Measurements from ENCODE around the gene BCL7A.
"Not testable (repeated sequence)": the region's sequence is repeated elsewhere in the genome, so short reads cannot be mapped to it uniquely, and the experiment has no call there.

The BCL7A gene

DNA sequence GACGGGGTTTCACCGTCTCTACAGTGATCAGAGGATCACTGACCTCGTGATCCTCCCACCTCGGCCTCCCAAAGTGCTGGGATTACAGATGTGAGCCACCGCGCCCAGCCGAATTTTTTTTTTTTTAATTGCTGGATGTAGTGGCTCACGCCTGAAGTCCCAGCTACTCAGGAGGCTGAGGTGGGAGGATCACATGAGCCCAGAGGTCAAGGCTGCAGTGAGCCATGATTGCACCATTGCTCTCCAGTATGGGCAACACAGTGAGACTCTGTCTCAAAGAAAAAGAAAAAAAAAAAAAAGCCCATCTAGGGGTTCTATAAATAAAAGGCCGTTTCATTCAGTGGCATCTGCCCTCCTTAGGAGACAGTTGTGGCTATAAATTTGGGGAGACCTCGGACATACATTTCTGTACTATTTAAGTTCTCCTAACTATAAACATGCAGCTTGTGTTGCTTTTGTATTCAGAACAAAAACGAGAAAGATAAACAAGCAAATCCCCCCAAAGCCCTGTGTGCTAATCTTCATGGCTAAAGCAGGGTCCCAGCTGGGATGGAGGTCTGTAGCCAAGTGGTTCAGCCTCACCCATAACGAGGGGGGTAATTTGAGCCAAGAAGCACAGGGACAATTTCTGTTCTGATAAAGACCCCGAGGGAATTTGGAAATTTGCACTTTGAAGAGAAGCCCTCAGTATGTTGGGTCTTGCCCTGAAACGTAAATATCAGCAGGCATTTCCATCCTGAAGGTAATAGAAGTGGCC lies 35.0 kb upstream of the BCL7A start:
- Histone ChIP-seq H3K9me3 (ENCODE audit: control insufficient read depth, low read length) (no peaks in the 10 kb centered on the region), H3K27ac (no peak overlapping the region), H3K27me3 (ENCODE audit: control insufficient read depth, insufficient read depth, low read length) (no peaks in the 10 kb centered on the region), H3K9ac (no peak overlapping the region), H3K36me3 (ENCODE audit: control insufficient read depth, insufficient read depth, low read length) (no peaks in the 10 kb centered on the region), H3K4me1 (no peaks in the 10 kb centered on the region), H3K4me3 (ENCODE audit: low read depth, low read length) (no peak overlapping the region), H3K4me2 (ENCODE audit: low read length) (no peak overlapping the region), H3K79me2 (no peaks in the 10 kb centered on the region), H2AFZ (no peak overlapping the region)
- TF ChIP-seq, protein P1, sequence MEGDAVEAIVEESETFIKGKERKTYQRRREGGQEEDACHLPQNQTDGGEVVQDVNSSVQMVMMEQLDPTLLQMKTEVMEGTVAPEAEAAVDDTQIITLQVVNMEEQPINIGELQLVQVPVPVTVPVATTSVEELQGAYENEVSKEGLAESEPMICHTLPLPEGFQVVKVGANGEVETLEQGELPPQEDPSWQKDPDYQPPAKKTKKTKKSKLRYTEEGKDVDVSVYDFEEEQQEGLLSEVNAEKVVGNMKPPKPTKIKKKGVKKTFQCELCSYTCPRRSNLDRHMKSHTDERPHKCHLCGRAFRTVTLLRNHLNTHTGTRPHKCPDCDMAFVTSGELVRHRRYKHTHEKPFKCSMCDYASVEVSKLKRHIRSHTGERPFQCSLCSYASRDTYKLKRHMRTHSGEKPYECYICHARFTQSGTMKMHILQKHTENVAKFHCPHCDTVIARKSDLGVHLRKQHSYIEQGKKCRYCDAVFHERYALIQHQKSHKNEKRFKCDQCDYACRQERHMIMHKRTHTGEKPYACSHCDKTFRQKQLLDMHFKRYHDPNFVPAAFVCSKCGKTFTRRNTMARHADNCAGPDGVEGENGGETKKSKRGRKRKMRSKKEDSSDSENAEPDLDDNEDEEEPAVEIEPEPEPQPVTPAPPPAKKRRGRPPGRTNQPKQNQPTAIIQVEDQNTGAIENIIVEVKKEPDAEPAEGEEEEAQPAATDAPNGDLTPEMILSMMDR (IDR thresholded peaks at IDR 0.05): no peak

DNA sequence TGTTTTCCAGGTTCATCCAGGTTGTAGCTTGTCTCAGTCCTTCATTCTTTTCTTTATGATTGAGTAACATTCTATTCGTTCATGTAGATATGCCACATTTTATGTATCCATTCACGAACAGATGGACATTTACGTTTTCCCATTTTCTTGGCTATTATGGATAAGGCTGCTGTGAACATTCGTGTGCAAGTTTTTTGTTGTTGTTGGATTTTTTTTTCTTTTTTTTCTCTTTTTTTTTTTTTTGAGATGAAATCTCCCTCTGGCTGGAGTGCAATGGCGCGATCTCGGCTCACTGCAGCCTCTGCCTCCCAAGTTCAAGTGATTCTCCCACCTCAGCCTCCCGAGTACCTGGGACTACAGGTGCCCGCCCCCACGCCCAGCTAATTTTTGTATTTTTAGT lies 33.2 kb upstream of the BCL7A start:
- H2AFZ ChIP-seq; H3K79me2 ChIP-seq; H3K4me1 ChIP-seq; H3K9ac ChIP-seq; H3K36me3 ChIP-seq (ENCODE audit: control insufficient read depth, insufficient read depth, low read length); H3K4me3 ChIP-seq (ENCODE audit: low read depth, low read length); H3K9me3 ChIP-seq (ENCODE audit: control insufficient read depth, low read length); H3K4me2 ChIP-seq (ENCODE audit: low read length); H3K27ac ChIP-seq; H3K27me3 ChIP-seq (ENCODE audit: control insufficient read depth, insufficient read depth, low read length): not testable (repeated sequence)

DNA sequence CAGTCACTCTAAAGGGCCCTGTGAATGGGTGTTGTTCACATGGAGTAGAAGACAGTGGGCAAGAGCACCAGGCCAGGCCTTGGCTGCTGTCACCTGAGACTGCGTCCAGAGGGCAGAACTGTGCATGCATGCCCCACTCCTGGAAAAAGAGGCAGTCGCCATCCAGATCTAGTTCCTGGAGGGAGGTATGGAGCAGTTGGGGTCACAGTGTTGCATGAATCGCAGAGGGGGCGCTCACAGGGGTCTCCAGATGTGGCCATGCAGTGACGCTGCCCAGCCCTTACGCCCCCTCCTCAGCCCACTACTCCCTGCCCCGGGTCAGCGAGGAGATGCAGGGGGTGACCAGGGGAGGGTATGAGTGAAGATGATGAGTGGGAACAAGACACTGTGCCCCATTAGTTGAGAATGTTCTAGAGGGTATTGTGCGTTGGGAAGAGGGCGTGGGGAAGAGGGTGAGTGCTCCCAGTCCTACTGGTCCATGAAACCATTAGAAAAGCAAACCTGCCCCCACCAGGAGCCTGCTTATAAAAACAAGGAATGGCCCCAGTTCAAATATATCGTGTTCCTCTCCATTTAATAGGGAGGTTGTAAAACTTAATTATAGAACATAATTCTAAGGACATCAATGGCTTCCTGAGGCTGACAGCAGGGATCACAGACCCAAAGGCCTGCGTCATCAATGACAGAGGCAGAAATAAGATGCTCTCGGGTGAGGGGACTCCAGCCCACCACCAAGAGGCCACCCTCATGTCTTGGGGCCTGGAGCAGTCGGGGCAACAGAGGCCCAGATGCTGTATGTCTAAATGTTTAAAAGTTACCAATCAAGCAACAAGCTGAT lies 32.2 kb upstream of the BCL7A start:
- no peak overlapping the region for H3K9ac ChIP-seq
- no peaks in the 10 kb centered on the region for H3K79me2 ChIP-seq
- TF ChIP-seq, protein P1 (IDR thresholded peaks at IDR 0.05): no peak

DNA sequence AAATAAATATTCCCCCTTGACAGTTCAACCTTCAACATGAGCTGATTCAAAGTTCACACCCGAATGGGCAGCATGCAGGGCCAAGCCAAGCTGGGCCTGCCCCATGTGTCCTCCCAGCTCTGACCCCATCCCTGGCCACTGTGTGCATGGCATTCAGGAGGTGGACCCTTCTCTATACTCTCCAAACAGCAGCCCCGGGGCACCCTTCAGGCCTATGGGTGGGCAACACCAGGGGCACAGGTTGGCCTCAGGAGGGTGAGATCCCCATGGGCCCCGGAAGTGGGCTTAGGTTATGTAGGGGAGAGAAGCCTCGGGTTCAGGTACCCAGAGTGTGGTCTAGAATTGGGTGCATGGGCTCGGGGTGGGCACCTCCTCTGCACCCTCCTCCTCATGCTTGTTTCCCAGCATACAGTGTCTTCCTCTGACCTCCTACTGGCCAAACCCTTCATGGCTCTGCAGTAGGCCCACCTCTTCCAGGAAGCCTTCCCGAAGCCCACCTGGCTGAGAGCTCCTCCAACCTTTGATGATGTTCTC lies 31.5 kb upstream of the BCL7A start:
- TF ChIP-seq, protein P1 (IDR thresholded peaks at IDR 0.05): no peak
- Histone ChIP-seq H2AFZ (no peak overlapping the region), H3K9ac (no peak overlapping the region), H3K4me1 (no peaks in the 10 kb centered on the region), H3K27ac (no peak overlapping the region), H3K79me2 (no peaks in the 10 kb centered on the region), H3K4me2 (ENCODE audit: low read length) (no peak overlapping the region), H3K9me3 (ENCODE audit: control insufficient read depth, low read length) (no peaks in the 10 kb centered on the region), H3K27me3 (ENCODE audit: control insufficient read depth, insufficient read depth, low read length) (no peaks in the 10 kb centered on the region), H3K4me3 (ENCODE audit: low read depth, low read length) (no peak overlapping the region), H3K36me3 (ENCODE audit: control insufficient read depth, insufficient read depth, low read length) (no peaks in the 10 kb centered on the region)

More for the DNA sequence above, 32.2 kb upstream of the BCL7A start:
- Histone ChIP-seq H2AFZ (no peak overlapping the region), H3K4me2 (ENCODE audit: low read length) (no peak overlapping the region), H3K27me3 (ENCODE audit: control insufficient read depth, insufficient read depth, low read length) (no peaks in the 10 kb centered on the region), H3K27ac (no peak overlapping the region), H3K36me3 (ENCODE audit: control insufficient read depth, insufficient read depth, low read length) (no peaks in the 10 kb centered on the region), H3K4me1 (no peaks in the 10 kb centered on the region), H3K9me3 (ENCODE audit: control insufficient read depth, low read length) (no peaks in the 10 kb centered on the region), H3K4me3 (ENCODE audit: low read depth, low read length) (no peak overlapping the region)
